GM23338 (cell line): ENCODE measurements around the gene KLHL25. TPM values are rescaled to one million over a fixed set of nuclear protein-coding genes. Genes with fewer than 3 reads are reported as not detected.

Source experiments
- ATAC-seq: fragments of 200-7000 bp; cut with Tn5 transposase; 3 replicates; pipeline ENCODE4 v1.9.1; 2020
- DNase-seq: peaks from one replicate; pipeline ENCODE4 v3.0.0-alpha.2; 2015; ENCODE audit warnings: low spot score
- H2AFZ ChIP-seq: fragments of 200-600 bp; sonication (generic); 2 replicates; pipeline ENCODE4 v1.8.0; 2016; ENCODE audit warnings: antibody characterized with exemption, mild to moderate bottlenecking, moderate library complexity
- H3F3A ChIP-seq: fragments of 200-600 bp; sonication (generic); replicated peaks from 2 replicates; pipeline ENCODE4 v1.8.0; 2017; ENCODE audit warnings: antibody characterized with exemption, mixed run types, low read depth
- H3K27ac ChIP-seq: fragments of 200-600 bp; sonication (generic); 2 replicates; pipeline ENCODE4 v1.6.1; 2016; ENCODE audit warnings: low read depth
- H3K27me3 ChIP-seq: fragments of 200-600 bp; sonication (generic); 2 replicates; pipeline ENCODE4 v1.8.0; 2016; ENCODE audit warnings: mild to moderate bottlenecking, mixed run types, moderate library complexity; ENCODE audit not compliant: insufficient read depth
- H3K36me3 ChIP-seq: fragments of 200-600 bp; sonication (generic); 2 replicates; pipeline ENCODE4 v1.8.0; 2016; ENCODE audit warnings: mild to moderate bottlenecking; ENCODE audit not compliant: insufficient read depth
- H3K4me1 ChIP-seq: fragments of 200-600 bp; sonication (generic); 2 replicates; pipeline ENCODE4 v1.8.0; 2016; ENCODE audit warnings: mild to moderate bottlenecking, moderate library complexity; ENCODE audit not compliant: insufficient read depth
- H3K4me2 ChIP-seq: fragments of 200-600 bp; sonication (generic); 2 replicates; pipeline ENCODE4 v1.7.1; 2017; ENCODE audit warnings: mixed run types
- H3K4me3 ChIP-seq: fragments of 200-600 bp; sonication (generic); 2 replicates; pipeline ENCODE4 v1.6.1; 2016; ENCODE audit warnings: mixed run types
- H3K79me2 ChIP-seq: fragments of 200-600 bp; sonication (generic); replicated peaks from 2 replicates; pipeline ENCODE4 v1.8.0; 2017; ENCODE audit warnings: mild to moderate bottlenecking; ENCODE audit not compliant: insufficient read depth
- H3K9me2 ChIP-seq: fragments of 200-600 bp; sonication (generic); 2 replicates; pipeline ENCODE4 v1.8.0; 2017; ENCODE audit not compliant: insufficient read depth
- H4K20me1 ChIP-seq: fragments of 200-600 bp; sonication (generic); replicated peaks from 2 replicates; pipeline ENCODE4 v1.8.0; 2017; ENCODE audit warnings: mild to moderate bottlenecking; ENCODE audit not compliant: insufficient read depth
- H3K27ac Mint-ChIP-seq: 2 replicates; pipeline ENCODE4 v1.8.0; 2020; ENCODE audit warnings: inconsistent platforms, mild to moderate bottlenecking, moderate library complexity, mixed read lengths
- H3K27me3 Mint-ChIP-seq: 3 replicates; pipeline ENCODE4 v1.8.0; 2022; ENCODE audit warnings: low read depth, mild to moderate bottlenecking, moderate library complexity, mixed read lengths, inconsistent platforms; ENCODE audit not compliant: insufficient read depth, poor library complexity
- H3K36me3 Mint-ChIP-seq: 3 replicates; pipeline ENCODE4 v1.8.0; 2021; ENCODE audit warnings: low read depth, mild to moderate bottlenecking, inconsistent platforms, moderate library complexity, mixed read lengths
- H3K4me1 Mint-ChIP-seq: 3 replicates; pipeline ENCODE4 v1.8.0; 2020; ENCODE audit warnings: mild to moderate bottlenecking, inconsistent platforms, mixed read lengths
- H3K4me3 Mint-ChIP-seq: 3 replicates; pipeline ENCODE4 v1.8.0; 2021; ENCODE audit warnings: moderate library complexity, mild to moderate bottlenecking, inconsistent platforms, mixed read lengths
- H3K9me3 Mint-ChIP-seq: 3 replicates; pipeline ENCODE4 v1.8.0; 2020; ENCODE audit warnings: moderate library complexity, mild to moderate bottlenecking, inconsistent platforms, mixed read lengths
- CREB1 ChIP-seq: fragments of 250-450 bp; sonication (Bioruptor Pico); IDR thresholded peaks from 2 replicates; pipeline ENCODE4 v1.5.0; 2020; ENCODE audit warnings: low read depth, mild to moderate bottlenecking, moderate library complexity
- EZH2 ChIP-seq: fragments of 200-600 bp; sonication (generic); IDR thresholded peaks from one replicate; pipeline ENCODE4 v1.8.0; 2017; ENCODE audit warnings: antibody characterized with exemption, mild to moderate bottlenecking, low read depth; ENCODE audit not compliant: unreplicated experiment
- EZH2phosphoT487 ChIP-seq: fragments of 200-600 bp; sonication (generic); IDR thresholded peaks from one replicate; pipeline ENCODE4 v1.8.1; 2018; ENCODE audit warnings: antibody characterized with exemption; ENCODE audit not compliant: unreplicated experiment
- JUNB ChIP-seq: IDR thresholded peaks from one replicate; pipeline ENCODE4 v1.6.1; 2016; ENCODE audit warnings: antibody characterized with exemption; ENCODE audit not compliant: unreplicated experiment
- POLR2AphosphoS5 ChIP-seq: IDR thresholded peaks from 2 replicates; pipeline ENCODE4 v1.6.1; 2016; ENCODE audit warnings: antibody characterized with exemption, low read depth
- ZNF114 ChIP-seq: fragments of 250-450 bp; sonication (Bioruptor Pico); IDR thresholded peaks from 2 replicates; pipeline ENCODE4 v1.5.0; 2020; ENCODE audit warnings: mild to moderate bottlenecking, moderate library complexity
- ZNF331 ChIP-seq: fragments of 250-450 bp; sonication (Bioruptor Pico); IDR thresholded peaks from 2 replicates; pipeline ENCODE4 v1.5.0; 2020; ENCODE audit warnings: low read depth, mild to moderate bottlenecking, moderate library complexity
- polyA plus RNA-seq: library from polyadenylated mRNA; unstranded; fragments of >200 nt; fragmentation: Nextera tagmentation; extraction: Ambion mirVana; gene quantifications from 2 replicates; pipeline ENCODE4 v1.2.1, GENCODE V29; 2016
- total RNA-seq: library from RNA; depleted of rRNA; stranded (reverse); fragments of >200 nt; shearing (Covaris generic); gene quantifications from 2 replicates; pipeline ENCODE4 v1.2.3, GENCODE V29; 2014
- TF ChIP-seq, protein P1 (sequence below), 2 experiments: fragments of 200-600 bp in 1 of 2; sonication (generic) in 1 of 2; conservative IDR thresholded peaks; 2 replicates each; pipeline versions ENCODE4 v1.5.1 to v1.6.1; 2016 to 2017; ENCODE audit warnings: antibody characterized with exemption in 2 of 2, low read depth in 2 of 2, mild to moderate bottlenecking in 2 of 2, moderate library complexity in 1 of 2
- TF ChIP-seq, protein P2 (sequence below): IDR thresholded peaks from 2 replicates; pipeline ENCODE4 v1.6.1; 2016; ENCODE audit warnings: antibody characterized with exemption
- TF ChIP-seq, protein P3 (sequence below): fragments of 250-450 bp; sonication (Bioruptor Pico); IDR thresholded peaks from 2 replicates; pipeline ENCODE4 v1.5.0; 2020; ENCODE audit warnings: mild to moderate bottlenecking, moderate library complexity
- TF ChIP-seq, protein P4 (sequence below): IDR thresholded peaks from one replicate; pipeline ENCODE4 v1.6.1; 2018; ENCODE audit warnings: antibody characterized with exemption; ENCODE audit not compliant: unreplicated experiment

KLHL25 gene
- total and polyA plus RNA-seq, 2 experiments from 2014 or later: 5.2 to 28.5 TPM

DNA sequence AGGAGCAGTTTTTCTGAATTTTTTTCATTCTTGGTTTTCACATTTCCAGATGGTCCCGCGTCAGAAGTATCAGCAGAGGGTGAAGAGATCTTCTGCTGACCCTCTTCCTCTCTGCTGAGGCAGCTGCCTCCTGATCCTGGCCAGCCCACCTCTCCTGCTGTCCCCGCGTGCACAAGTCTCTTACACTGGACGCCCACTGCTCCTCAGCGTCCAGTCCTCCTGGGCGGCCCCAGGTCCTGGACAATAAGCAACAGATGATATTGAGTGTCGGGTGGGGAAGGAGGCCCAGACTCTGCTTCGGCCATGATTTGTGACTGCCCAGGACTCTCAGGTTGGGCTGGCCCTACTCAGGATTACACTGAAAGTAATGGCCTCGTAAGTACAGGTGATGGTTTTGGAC, 50.1 kb downstream of the KLHL25 start:
- TF ChIP-seq, protein P1, sequence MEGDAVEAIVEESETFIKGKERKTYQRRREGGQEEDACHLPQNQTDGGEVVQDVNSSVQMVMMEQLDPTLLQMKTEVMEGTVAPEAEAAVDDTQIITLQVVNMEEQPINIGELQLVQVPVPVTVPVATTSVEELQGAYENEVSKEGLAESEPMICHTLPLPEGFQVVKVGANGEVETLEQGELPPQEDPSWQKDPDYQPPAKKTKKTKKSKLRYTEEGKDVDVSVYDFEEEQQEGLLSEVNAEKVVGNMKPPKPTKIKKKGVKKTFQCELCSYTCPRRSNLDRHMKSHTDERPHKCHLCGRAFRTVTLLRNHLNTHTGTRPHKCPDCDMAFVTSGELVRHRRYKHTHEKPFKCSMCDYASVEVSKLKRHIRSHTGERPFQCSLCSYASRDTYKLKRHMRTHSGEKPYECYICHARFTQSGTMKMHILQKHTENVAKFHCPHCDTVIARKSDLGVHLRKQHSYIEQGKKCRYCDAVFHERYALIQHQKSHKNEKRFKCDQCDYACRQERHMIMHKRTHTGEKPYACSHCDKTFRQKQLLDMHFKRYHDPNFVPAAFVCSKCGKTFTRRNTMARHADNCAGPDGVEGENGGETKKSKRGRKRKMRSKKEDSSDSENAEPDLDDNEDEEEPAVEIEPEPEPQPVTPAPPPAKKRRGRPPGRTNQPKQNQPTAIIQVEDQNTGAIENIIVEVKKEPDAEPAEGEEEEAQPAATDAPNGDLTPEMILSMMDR (conservative IDR thresholded peaks at IDR 0.05; ENCODE audit: low read depth in 2 of 2): no peak
- TF ChIP-seq, protein P2, sequence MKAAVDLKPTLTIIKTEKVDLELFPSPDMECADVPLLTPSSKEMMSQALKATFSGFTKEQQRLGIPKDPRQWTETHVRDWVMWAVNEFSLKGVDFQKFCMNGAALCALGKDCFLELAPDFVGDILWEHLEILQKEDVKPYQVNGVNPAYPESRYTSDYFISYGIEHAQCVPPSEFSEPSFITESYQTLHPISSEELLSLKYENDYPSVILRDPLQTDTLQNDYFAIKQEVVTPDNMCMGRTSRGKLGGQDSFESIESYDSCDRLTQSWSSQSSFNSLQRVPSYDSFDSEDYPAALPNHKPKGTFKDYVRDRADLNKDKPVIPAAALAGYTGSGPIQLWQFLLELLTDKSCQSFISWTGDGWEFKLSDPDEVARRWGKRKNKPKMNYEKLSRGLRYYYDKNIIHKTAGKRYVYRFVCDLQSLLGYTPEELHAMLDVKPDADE: no peak
- no peak for TF ChIP-seq EZH2
- no peak for TF ChIP-seq ZNF114 (CRISPR knock-in tag)
- TF ChIP-seq CREB1: no peak
- TF ChIP-seq EZH2phosphoT487: no peak
- TF ChIP-seq ZNF331 (CRISPR knock-in tag): no peak
- TF ChIP-seq, protein P3, sequence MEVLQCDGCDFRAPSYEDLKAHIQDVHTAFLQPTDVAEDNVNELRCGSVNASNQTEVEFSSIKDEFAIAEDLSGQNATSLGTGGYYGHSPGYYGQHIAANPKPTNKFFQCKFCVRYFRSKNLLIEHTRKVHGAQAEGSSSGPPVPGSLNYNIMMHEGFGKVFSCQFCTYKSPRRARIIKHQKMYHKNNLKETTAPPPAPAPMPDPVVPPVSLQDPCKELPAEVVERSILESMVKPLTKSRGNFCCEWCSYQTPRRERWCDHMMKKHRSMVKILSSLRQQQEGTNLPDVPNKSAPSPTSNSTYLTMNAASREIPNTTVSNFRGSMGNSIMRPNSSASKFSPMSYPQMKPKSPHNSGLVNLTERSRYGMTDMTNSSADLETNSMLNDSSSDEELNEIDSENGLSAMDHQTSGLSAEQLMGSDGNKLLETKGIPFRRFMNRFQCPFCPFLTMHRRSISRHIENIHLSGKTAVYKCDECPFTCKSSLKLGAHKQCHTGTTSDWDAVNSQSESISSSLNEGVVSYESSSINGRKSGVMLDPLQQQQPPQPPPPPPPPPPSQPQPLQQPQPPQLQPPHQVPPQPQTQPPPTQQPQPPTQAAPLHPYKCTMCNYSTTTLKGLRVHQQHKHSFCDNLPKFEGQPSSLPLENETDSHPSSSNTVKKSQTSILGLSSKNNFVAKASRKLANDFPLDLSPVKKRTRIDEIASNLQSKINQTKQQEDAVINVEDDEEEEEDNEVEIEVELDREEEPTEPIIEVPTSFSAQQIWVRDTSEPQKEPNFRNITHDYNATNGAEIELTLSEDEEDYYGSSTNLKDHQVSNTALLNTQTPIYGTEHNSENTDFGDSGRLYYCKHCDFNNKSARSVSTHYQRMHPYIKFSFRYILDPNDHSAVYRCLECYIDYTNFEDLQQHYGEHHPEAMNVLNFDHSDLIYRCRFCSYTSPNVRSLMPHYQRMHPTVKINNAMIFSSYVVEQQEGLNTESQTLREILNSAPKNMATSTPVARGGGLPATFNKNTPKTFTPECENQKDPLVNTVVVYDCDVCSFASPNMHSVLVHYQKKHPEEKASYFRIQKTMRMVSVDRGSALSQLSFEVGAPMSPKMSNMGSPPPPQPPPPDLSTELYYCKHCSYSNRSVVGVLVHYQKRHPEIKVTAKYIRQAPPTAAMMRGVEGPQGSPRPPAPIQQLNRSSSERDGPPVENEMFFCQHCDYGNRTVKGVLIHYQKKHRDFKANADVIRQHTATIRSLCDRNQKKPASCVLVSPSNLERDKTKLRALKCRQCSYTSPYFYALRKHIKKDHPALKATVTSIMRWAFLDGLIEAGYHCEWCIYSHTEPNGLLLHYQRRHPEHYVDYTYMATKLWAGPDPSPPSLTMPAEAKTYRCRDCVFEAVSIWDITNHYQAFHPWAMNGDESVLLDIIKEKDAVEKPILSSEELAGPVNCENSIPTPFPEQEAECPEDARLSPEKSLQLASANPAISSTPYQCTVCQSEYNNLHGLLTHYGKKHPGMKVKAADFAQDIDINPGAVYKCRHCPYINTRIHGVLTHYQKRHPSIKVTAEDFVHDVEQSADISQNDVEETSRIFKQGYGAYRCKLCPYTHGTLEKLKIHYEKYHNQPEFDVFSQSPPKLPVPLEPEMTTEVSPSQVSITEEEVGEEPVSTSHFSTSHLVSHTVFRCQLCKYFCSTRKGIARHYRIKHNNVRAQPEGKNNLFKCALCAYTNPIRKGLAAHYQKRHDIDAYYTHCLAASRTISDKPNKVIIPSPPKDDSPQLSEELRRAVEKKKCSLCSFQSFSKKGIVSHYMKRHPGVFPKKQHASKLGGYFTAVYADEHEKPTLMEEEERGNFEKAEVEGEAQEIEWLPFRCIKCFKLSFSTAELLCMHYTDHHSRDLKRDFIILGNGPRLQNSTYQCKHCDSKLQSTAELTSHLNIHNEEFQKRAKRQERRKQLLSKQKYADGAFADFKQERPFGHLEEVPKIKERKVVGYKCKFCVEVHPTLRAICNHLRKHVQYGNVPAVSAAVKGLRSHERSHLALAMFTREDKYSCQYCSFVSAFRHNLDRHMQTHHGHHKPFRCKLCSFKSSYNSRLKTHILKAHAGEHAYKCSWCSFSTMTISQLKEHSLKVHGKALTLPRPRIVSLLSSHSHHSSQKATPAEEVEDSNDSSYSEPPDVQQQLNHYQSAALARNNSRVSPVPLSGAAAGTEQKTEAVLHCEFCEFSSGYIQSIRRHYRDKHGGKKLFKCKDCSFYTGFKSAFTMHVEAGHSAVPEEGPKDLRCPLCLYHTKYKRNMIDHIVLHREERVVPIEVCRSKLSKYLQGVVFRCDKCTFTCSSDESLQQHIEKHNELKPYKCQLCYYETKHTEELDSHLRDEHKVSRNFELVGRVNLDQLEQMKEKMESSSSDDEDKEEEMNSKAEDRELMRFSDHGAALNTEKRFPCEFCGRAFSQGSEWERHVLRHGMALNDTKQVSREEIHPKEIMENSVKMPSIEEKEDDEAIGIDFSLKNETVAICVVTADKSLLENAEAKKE (CRISPR knock-in tag): no peak
- TF ChIP-seq, protein P4, sequence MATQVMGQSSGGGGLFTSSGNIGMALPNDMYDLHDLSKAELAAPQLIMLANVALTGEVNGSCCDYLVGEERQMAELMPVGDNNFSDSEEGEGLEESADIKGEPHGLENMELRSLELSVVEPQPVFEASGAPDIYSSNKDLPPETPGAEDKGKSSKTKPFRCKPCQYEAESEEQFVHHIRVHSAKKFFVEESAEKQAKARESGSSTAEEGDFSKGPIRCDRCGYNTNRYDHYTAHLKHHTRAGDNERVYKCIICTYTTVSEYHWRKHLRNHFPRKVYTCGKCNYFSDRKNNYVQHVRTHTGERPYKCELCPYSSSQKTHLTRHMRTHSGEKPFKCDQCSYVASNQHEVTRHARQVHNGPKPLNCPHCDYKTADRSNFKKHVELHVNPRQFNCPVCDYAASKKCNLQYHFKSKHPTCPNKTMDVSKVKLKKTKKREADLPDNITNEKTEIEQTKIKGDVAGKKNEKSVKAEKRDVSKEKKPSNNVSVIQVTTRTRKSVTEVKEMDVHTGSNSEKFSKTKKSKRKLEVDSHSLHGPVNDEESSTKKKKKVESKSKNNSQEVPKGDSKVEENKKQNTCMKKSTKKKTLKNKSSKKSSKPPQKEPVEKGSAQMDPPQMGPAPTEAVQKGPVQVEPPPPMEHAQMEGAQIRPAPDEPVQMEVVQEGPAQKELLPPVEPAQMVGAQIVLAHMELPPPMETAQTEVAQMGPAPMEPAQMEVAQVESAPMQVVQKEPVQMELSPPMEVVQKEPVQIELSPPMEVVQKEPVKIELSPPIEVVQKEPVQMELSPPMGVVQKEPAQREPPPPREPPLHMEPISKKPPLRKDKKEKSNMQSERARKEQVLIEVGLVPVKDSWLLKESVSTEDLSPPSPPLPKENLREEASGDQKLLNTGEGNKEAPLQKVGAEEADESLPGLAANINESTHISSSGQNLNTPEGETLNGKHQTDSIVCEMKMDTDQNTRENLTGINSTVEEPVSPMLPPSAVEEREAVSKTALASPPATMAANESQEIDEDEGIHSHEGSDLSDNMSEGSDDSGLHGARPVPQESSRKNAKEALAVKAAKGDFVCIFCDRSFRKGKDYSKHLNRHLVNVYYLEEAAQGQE: no peak
- TF ChIP-seq POLR2AphosphoS5: no peak
- TF ChIP-seq JUNB: no peak
- Mint-ChIP-seq H3K27ac (no peak overlapping the region), H3K4me1 (peaks cover 40% of the 10 kb centered on the region)

More for the DNA sequence above, 50.1 kb downstream of the KLHL25 start:
- Mint-ChIP-seq H3K27me3 (peaks cover 27% of the 10 kb centered on the region), H3K9me3 (no peaks in the 10 kb centered on the region; the same call in 2 of the 3 replicates), H3K36me3 (peaks cover 57% of the 10 kb centered on the region), H3K4me3 (no peak overlapping the region)
- DNase-seq: no peak
- Histone ChIP-seq H3K27ac (no peak overlapping the region), H3K4me2 (no peak overlapping the region), H3K9me2 (no peaks in the 10 kb centered on the region), H2AFZ (no peak overlapping the region), H3K27me3 (no peaks in the 10 kb centered on the region), H3K4me3 (no peak overlapping the region), H3K36me3 (0 out of 2 replicates have a peak, but pooled peaks cover 12% of the 10 kb centered on the region), H3K79me2 (no peaks in the 10 kb centered on the region; the same call in 1 of the 2 replicates), H4K20me1 (no peaks in the 10 kb centered on the region; the same call in 1 of the 2 replicates), H3F3A (no peaks in the 10 kb centered on the region), H3K4me1 (peaks cover 29% of the 10 kb centered on the region)
- no peak for ATAC-seq
